Renal cortex interstitium (tissue), 3 donors: ENCODE data around the gene FAM193B. TPM values are rescaled to one million over a fixed set of nuclear protein-coding genes. Genes with fewer than 3 reads are reported as not detected.

Source experiments
- polyA plus RNA-seq, 3 donors: library from polyadenylated mRNA; unstranded; fragments of 120-200 nt; gene quantifications; one replicate each; pipeline ENCODE4 v1.2.1, GENCODE V29; 2013; ENCODE audit not compliant: insufficient read length in 3 of 3

Gene FAM193B
- polyA plus RNA-seq, 3 donors, result 69.6 to 126 (median 85.4) TPM

Other genes starting within 250 kb of the FAM193B start
- 10 to 100 TPM; 15.2 to 26.5 (median 22.1) TPM for gene MXD3, start 242.7 kb downstream of the FAM193B start, polyA plus RNA-seq
- 100 to 1,000 TPM; 110 to 153 (median 140) TPM for gene LMAN2, start 202.9 kb downstream of the FAM193B start, polyA plus RNA-seq
- 10 to 100 TPM; 12.1 to 17.5 (median 14.1) TPM for gene RGS14, start 196.6 kb downstream of the FAM193B start, polyA plus RNA-seq
- gene SLC34A1, start 170.1 kb downstream of the FAM193B start, polyA plus RNA-seq, result 100 to 1,000 TPM; 181 to 315 (median 202) TPM
- 1 to 10 TPM in 2 of 3 donors, under 1 TPM in 1; 0.37 to 7.4 (median 3.2) TPM for gene PFN3, start 153.9 kb downstream of the FAM193B start, polyA plus RNA-seq
- 10 to 100 TPM in 2 of 3 donors, 1 to 10 TPM in 1; 9.1 to 25.2 (median 10.2) TPM for gene F12, start 145.0 kb downstream of the FAM193B start, polyA plus RNA-seq
- gene GRK6, start 127.9 kb downstream of the FAM193B start, polyA plus RNA-seq, result 10 to 100 TPM; 21.2 to 31.2 (median 30.8) TPM
- 1 to 10 TPM in 2 of 3 donors, under 1 TPM in 1; 0.96 to 2.8 (median 2.8) TPM for gene PRR7, start 107.7 kb downstream of the FAM193B start, polyA plus RNA-seq
- 100 to 1,000 TPM; 169 to 239 (median 183) TPM for gene DBN1, start 80.9 kb downstream of the FAM193B start, polyA plus RNA-seq
- gene PDLIM7, start 57.0 kb downstream of the FAM193B start, polyA plus RNA-seq, result 100 to 1,000 TPM in 2 of 3 donors, 10 to 100 TPM in 1; 82.7 to 143 (median 125) TPM
- gene DOK3, start 44.7 kb downstream of the FAM193B start, polyA plus RNA-seq, result 1 to 10 TPM; 3.8 to 7.1 (median 5.8) TPM
- 100 to 1,000 TPM in 2 of 3 donors, 10 to 100 TPM in 1; 84.2 to 112 (median 107) TPM for gene DDX41, start 37.6 kb downstream of the FAM193B start, polyA plus RNA-seq
- gene TMED9, start 37.6 kb upstream of the FAM193B start, polyA plus RNA-seq, result 100 to 1,000 TPM; 148 to 180 (median 154) TPM
- 10 to 100 TPM; 19.6 to 29.5 (median 27.9) TPM for gene B4GALT7, start 45.6 kb upstream of the FAM193B start, polyA plus RNA-seq
- gene FAM153A, start 228.3 kb upstream of the FAM193B start, polyA plus RNA-seq, result 1 to 10 TPM in 1 of 3 donors, under 1 TPM in 2; 0.20 to 1.2 (median 0.42) TPM